Ishikawa (cell line): ENCODE data around the gene TSPAN4.

Experiments used
- CEBPB ChIP-seq: IDR thresholded peaks from 2 replicates; pipeline ENCODE4 v1.6.1; 2012
- CREB1 ChIP-seq: IDR thresholded peaks from 2 replicates; pipeline ENCODE4 v1.6.1; 2012; ENCODE audit warnings: low read depth
- EGR1 ChIP-seq: IDR thresholded peaks from 2 replicates; pipeline ENCODE4 v1.6.1; 2012
- EP300 ChIP-seq: IDR thresholded peaks from 2 replicates; pipeline ENCODE4 v1.6.1; 2012; ENCODE audit warnings: borderline replicate concordance
- FOXM1 ChIP-seq: IDR thresholded peaks from 2 replicates; pipeline ENCODE4 v1.6.1; 2012; ENCODE audit warnings: low read depth, borderline replicate concordance
- MAX ChIP-seq: IDR thresholded peaks from 2 replicates; pipeline ENCODE4 v1.6.1; 2012
- NFIC ChIP-seq: IDR thresholded peaks from 2 replicates; pipeline ENCODE4 v1.6.1; 2012
- RAD21 ChIP-seq: IDR thresholded peaks from 2 replicates; pipeline ENCODE4 v1.6.1; 2012; ENCODE audit warnings: low read depth
- TAF1 ChIP-seq: IDR thresholded peaks from 2 replicates; pipeline ENCODE4 v1.6.1; 2012; ENCODE audit warnings: low read depth, mild to moderate bottlenecking
- TCF12 ChIP-seq: IDR thresholded peaks from 2 replicates; pipeline ENCODE4 v1.6.1; 2012; ENCODE audit warnings: low read depth
- TEAD4 ChIP-seq: IDR thresholded peaks from 2 replicates; pipeline ENCODE4 v1.6.1; 2012
- YY1 ChIP-seq: IDR thresholded peaks from 2 replicates; pipeline ENCODE4 v1.6.1; 2012; ENCODE audit warnings: low read depth
- ZBTB7A ChIP-seq: IDR thresholded peaks from 2 replicates; pipeline ENCODE4 v1.6.1; 2012; ENCODE audit warnings: low read depth
- TF ChIP-seq, protein P1 (sequence below): IDR thresholded peaks from 2 replicates; pipeline ENCODE4 v1.6.1; 2012
- TF ChIP-seq, protein P2 (sequence below): IDR thresholded peaks from 2 replicates; pipeline ENCODE4 v1.6.1; 2012; ENCODE audit warnings: low read depth, mild to moderate bottlenecking

Gene TSPAN4

DNA sequence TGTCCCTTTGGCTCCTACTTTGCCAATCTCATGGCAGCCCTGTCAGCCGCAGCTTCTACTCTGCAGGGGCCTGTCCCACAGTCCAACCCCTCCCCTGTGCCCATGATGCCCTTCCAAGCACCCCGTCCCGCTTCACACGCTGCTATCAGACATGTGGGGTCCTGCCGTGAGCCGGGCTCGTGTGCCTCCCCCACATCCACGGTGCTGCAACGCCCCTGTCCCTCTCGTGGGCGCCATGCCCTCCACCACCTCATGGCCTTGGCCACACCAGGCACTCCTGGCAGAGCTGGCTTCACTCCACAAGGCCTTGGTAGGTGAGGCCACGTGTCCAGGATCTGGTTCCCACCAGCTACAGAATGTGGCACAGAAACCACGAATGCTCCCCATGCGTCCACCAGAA, 44.9 kb downstream of the TSPAN4 start:
- TF ChIP-seq TEAD4: no peak

DNA sequence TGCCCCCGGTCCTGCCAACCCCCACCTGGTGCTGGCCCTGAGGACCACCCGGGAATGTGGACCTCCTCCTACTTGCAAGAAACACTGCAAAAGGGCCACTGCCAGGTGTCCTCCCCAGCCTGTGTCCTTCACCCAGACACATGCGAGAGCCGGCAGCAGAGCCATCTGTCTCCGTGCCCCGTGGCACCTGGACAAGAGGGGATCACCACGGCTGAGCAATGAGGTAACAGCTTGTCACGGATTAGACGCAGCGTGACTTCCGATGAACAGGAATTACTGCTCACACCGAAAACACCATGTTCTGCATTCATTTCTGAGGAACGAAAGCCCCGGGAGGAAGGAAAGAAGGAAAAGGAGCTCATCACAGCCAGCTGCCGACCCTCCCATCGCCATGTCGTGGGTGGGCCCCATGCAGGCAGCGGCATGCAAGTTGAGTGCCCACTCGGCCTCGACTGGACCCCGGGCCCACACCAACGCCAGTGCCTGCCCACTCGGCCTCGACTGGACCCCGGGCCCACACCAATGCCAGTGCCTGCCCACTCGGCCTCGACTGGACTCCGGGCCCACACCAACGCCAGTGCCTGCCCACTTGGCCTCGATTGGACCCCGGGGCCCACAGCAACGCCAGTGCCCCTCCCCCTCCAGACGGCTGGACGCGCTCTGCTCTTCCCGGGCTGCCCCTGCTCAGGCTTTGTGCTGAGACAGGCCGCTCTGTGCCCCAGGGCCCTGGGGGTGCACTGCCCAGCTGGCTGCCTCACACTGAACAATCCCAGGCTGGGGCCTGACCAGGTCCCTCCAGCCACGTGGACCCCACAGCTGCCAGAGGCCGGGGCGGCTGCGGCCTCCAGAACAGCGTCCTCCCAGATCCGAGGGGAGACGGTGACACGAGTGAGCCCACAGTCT, 45.9 kb downstream of the TSPAN4 start:
- TF ChIP-seq EP300: no peak
- no peak for TF ChIP-seq TAF1

- TF ChIP-seq, protein P1, sequence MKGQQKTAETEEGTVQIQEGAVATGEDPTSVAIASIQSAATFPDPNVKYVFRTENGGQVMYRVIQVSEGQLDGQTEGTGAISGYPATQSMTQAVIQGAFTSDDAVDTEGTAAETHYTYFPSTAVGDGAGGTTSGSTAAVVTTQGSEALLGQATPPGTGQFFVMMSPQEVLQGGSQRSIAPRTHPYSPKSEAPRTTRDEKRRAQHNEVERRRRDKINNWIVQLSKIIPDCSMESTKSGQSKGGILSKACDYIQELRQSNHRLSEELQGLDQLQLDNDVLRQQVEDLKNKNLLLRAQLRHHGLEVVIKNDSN: no peak
- TF ChIP-seq TEAD4: no peak
- no peak for TF ChIP-seq MAX
- no peak for TF ChIP-seq CREB1
- TF ChIP-seq YY1: no peak
Measured at GRCh38 chr11:889257-889656, 46.6 kb downstream of the TSPAN4 start.

DNA sequence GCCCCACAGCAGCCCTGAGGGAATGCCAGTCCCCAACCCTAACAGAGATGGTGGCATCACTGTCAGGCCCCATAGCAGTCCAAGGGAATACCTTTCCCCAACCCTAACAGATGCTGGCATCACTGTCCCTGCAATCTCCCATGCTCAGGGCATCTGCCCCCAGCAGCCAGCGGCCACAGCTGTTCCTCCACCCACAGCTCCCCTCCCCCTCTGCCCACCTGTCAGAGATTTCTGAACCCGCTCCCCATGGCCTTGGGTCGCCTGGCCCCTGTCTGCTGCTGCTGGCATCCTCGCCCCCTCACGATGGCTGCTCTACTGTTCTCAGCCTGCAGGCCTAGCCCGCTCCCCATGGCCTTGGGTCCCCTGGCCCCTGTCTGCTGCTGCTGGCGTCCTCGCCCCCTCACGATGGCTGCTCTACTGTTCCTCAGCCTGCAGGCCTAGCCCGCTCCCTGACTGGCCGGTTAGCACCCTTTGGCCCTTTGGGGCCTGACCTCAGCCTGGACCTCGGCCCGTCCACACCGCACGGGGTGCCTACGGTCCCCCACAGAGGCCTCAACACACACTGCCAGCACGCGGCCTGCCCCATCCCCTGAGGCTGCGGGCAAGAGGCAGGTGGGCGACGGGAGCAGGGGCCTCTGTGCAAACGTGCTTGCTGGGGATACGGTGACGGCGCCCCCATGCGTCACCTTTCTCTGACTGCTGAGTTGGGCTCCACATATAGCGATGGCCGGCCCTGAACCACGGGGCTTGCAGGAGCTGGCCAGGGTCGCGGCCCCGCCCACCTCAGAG, 47.2 kb downstream of the TSPAN4 start:
- TF ChIP-seq TAF1: no peak
- TF ChIP-seq EGR1: no peak
- no peak for TF ChIP-seq EP300
- TF ChIP-seq, protein P2, sequence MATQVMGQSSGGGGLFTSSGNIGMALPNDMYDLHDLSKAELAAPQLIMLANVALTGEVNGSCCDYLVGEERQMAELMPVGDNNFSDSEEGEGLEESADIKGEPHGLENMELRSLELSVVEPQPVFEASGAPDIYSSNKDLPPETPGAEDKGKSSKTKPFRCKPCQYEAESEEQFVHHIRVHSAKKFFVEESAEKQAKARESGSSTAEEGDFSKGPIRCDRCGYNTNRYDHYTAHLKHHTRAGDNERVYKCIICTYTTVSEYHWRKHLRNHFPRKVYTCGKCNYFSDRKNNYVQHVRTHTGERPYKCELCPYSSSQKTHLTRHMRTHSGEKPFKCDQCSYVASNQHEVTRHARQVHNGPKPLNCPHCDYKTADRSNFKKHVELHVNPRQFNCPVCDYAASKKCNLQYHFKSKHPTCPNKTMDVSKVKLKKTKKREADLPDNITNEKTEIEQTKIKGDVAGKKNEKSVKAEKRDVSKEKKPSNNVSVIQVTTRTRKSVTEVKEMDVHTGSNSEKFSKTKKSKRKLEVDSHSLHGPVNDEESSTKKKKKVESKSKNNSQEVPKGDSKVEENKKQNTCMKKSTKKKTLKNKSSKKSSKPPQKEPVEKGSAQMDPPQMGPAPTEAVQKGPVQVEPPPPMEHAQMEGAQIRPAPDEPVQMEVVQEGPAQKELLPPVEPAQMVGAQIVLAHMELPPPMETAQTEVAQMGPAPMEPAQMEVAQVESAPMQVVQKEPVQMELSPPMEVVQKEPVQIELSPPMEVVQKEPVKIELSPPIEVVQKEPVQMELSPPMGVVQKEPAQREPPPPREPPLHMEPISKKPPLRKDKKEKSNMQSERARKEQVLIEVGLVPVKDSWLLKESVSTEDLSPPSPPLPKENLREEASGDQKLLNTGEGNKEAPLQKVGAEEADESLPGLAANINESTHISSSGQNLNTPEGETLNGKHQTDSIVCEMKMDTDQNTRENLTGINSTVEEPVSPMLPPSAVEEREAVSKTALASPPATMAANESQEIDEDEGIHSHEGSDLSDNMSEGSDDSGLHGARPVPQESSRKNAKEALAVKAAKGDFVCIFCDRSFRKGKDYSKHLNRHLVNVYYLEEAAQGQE: no peak
- TF ChIP-seq TEAD4: no peak
- no peak for TF ChIP-seq YY1
- no peak for TF ChIP-seq CEBPB
- TF ChIP-seq RAD21: no peak
- no peak for TF ChIP-seq CREB1
- no peak for TF ChIP-seq FOXM1
- TF ChIP-seq, protein P1: no peak
- no peak for TF ChIP-seq TCF12
- no peak for TF ChIP-seq NFIC

- no peak for TF ChIP-seq CEBPB
- TF ChIP-seq, protein P2: no peak
- no peak for TF ChIP-seq TEAD4
- TF ChIP-seq ZBTB7A: no peak
Measured at GRCh38 chr11:890794-891540, 48.3 kb downstream of the TSPAN4 start.

DNA sequence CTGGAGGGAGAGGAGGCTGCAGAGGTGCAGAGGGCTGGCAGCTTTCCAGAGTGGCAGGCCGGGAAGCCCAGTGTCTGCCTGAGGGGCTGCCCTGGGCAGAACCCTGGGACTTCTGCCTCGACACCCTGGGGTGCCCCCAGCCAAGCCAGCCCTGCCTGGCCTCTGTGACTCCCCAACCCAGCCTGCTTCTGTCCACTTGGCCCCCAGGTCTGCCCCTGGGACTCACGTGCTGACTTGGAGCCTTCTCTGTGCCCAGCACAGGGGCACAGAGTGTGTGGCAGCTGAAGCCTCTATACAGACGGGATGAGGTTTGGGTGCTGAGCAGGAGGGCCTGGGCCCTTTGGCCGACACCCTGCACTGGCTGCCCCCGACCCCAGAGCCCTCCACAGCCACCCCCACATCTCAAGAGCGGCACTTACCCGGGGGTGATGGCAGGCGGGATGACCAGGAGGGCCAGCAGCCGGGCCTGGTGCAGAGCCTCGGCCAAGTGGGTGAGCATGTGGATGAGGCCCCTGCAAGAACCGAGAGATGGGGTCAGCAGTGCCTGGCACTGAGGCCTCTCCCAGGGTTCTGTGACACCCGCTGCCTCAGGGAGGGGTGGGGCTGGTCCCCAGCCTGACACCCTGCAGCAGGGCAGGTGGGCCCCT, 50.5 kb downstream of the TSPAN4 start:
- TF ChIP-seq NFIC (no peak), TEAD4 (no peak), EGR1 (no peak), TCF12 (no peak), TAF1 (no peak), CREB1 (no peak), MAX (no peak), RAD21 (no peak)
- TF ChIP-seq, protein P1: no peak
